ENCODE data around the gene VAV3.

The VAV3 gene

DNA sequence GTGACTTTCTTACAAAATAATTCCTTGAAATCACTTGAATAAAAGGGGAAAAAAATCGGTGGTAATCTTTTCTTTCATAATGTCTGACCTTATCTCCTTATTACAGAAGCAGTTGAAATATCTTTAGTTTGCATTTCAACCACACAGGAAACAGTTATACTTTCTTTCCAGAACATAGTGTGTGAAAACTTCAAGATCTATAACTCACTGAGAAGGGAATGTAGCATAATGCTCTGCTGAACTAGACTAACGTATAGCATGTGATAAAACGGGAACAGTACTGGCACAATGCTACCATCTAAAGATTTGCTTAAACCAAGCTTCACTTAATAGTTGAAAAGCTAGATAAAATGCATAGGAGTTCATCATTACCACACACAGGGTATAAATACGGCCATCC is 45.0 kb downstream of the VAV3 start:
- H3K27me3 ChIP-seq (ENCODE audit: insufficient read depth, low read length), result no peaks in the 10 kb centered on the region; the same call in 1 of the 2 replicates
- no peaks in the 10 kb centered on the region for H3K79me2 ChIP-seq (ENCODE audit: control insufficient read depth, insufficient read depth, low read length, unreplicated experiment)
- H2AFZ ChIP-seq (ENCODE audit: low read length, unreplicated experiment), result no peak overlapping the region
- no peak overlapping the region for H3K27ac ChIP-seq (ENCODE audit: low read depth, low read length)
- H3K4me3 ChIP-seq (ENCODE audit: low read depth, low read length), result no peak overlapping the region
- H3K4me1 ChIP-seq (ENCODE audit: control insufficient read depth, insufficient read depth, low read length, unreplicated experiment), result no peaks in the 10 kb centered on the region
- no peaks in the 10 kb centered on the region for H3K36me3 ChIP-seq (ENCODE audit: insufficient read depth, low read length)

DNA sequence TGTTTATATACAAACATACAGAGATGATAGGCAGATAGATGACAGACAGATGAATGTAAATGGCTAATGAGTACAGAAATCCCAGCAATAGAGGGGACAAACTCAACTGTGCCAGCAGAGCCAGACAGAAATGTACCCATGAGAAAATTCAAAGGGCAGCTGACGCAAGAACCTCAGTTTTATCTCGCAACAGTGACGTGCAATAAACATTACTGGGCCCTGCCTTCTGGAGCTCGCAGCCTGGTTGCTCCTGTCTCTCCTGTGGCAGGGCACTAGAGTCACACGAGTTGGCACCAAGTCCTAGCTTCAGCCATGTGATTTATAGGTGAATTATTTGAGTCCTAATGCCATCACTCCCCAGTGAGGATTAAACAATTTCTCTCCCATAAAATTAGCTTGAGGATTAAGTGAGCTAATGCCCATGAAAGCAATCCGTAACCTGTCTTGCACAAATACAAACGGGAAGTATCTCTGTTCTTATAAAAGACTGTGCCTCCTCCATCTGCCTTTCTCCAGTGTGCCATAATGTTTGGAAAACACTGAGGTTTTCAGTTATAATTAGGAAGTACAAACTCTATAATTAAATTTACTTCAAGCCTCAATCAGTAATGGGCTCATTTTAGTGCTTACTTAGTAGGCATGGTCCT is 50.7 kb downstream of the VAV3 start:
- Histone ChIP-seq H3K36me3 (ENCODE audit: insufficient read depth, low read length) (no peaks in the 10 kb centered on the region), H3K4me3 (ENCODE audit: low read depth, low read length) (no peak overlapping the region), H3K27me3 (ENCODE audit: insufficient read depth, low read length) (no peaks in the 10 kb centered on the region; the same call in 1 of the 2 replicates), H3K79me2 (ENCODE audit: control insufficient read depth, insufficient read depth, low read length, unreplicated experiment) (no peaks in the 10 kb centered on the region), H2AFZ (ENCODE audit: low read length, unreplicated experiment) (no peak overlapping the region), H3K4me1 (ENCODE audit: control insufficient read depth, insufficient read depth, low read length, unreplicated experiment) (no peaks in the 10 kb centered on the region), H3K27ac (ENCODE audit: low read depth, low read length) (no peak overlapping the region)

DNA sequence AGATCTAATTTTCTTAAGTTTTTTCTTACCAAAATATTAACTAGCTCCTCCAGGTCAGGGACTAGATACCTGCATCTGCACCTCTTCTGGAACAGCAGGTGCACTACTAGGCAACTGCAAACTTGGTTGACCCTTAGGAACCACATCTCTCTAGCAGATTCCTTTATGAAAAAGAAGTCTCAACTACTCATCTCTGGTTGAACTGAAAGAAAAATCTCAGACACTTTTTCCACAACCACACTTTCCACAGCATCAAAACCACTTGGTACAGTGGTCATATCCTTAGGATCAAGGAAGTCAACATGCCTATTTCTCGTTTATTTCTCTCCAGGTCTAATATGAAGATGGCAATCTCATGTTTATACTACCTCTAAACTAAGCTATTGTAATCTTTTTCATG is 52.3 kb downstream of the VAV3 start:
- no peaks in the 10 kb centered on the region for H3K79me2 ChIP-seq (ENCODE audit: control insufficient read depth, insufficient read depth, low read length, unreplicated experiment)
- no peak overlapping the region for H2AFZ ChIP-seq (ENCODE audit: low read length, unreplicated experiment)
- peaks cover 4% of the 10 kb centered on the region; the same call in 1 of the 2 replicates for H3K27me3 ChIP-seq (ENCODE audit: insufficient read depth, low read length)
- no peaks in the 10 kb centered on the region for H3K36me3 ChIP-seq (ENCODE audit: insufficient read depth, low read length)
- H3K4me1 ChIP-seq (ENCODE audit: control insufficient read depth, insufficient read depth, low read length, unreplicated experiment), result no peaks in the 10 kb centered on the region
- H3K27ac ChIP-seq (ENCODE audit: low read depth, low read length), result no peak overlapping the region
- H3K4me3 ChIP-seq (ENCODE audit: low read depth, low read length), result no peak overlapping the region

DNA sequence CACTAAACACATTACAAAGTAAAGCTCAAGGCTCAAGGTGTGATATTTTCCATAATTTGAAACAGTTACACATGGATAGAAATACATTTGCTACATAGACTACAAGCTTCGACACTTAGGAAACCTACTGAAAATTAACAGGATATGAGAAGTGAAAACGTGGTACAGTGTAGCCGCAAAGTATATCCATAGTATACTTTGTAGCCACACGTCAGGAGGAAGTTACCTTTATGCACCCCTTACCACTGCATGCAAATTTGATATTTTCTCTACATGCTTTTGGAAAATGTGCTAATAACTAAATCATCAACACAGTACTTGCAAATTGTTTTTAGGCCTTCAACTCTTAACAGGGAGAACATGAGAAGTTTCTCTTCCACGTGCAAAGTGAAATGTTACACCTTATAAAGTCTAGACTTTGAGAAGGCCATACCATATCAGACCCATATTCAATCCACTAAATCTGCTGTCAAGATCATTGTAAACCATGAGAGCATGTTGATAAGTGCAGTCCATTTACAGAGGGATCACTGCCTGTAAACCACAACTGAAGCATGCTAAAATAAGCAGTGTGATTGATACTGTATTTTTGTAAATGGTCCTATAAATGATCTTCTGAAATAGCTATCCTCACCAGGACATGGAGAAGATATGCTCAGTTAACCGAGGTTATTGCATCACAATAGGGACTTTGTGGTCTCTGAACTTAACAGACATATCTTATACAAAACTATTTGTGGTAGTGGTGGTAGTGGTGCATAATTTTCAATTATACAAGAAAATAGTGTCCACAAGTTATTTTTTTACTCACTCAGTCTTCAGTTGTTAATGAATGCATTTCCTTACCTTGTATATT is 64.7 kb downstream of the VAV3 start:
- Histone ChIP-seq H3K27ac (ENCODE audit: low read depth, low read length) (no peak overlapping the region), H3K79me2 (ENCODE audit: control insufficient read depth, insufficient read depth, low read length, unreplicated experiment) (no peaks in the 10 kb centered on the region), H3K36me3 (ENCODE audit: insufficient read depth, low read length) (no peaks in the 10 kb centered on the region), H3K4me3 (ENCODE audit: low read depth, low read length) (no peak overlapping the region), H3K4me1 (ENCODE audit: control insufficient read depth, insufficient read depth, low read length, unreplicated experiment) (no peaks in the 10 kb centered on the region), H2AFZ (ENCODE audit: low read length, unreplicated experiment) (no peak overlapping the region), H3K27me3 (ENCODE audit: insufficient read depth, low read length) (peaks cover 17% of the 10 kb centered on the region)

DNA sequence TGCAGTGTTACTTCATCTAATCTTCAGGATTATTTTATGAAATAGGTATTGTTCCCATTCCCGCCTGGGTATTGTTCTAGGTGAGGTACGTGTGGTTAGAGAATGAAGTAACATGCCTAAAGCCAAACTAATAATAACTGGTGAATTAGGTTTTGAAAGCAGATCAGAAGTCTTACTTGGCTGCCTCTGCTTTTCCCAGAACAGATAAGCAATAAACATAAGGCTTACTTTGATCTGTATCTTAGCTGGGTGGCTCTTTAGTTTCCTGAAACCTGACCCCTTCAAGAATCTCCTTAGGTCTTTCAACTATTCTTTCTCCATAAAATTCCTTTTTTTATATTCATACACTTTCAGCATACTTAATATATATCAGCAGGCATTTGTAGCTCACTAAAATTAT is 65.3 kb downstream of the VAV3 start:
- no peak overlapping the region for H3K4me3 ChIP-seq (ENCODE audit: low read depth, low read length)
- no peaks in the 10 kb centered on the region for H3K79me2 ChIP-seq (ENCODE audit: control insufficient read depth, insufficient read depth, low read length, unreplicated experiment)
- no peak overlapping the region for H2AFZ ChIP-seq (ENCODE audit: low read length, unreplicated experiment)
- no peaks in the 10 kb centered on the region for H3K36me3 ChIP-seq (ENCODE audit: insufficient read depth, low read length)
- H3K27me3 ChIP-seq (ENCODE audit: insufficient read depth, low read length), result peaks cover 17% of the 10 kb centered on the region
- H3K27ac ChIP-seq (ENCODE audit: low read depth, low read length), result no peak overlapping the region
- no peaks in the 10 kb centered on the region for H3K4me1 ChIP-seq (ENCODE audit: control insufficient read depth, insufficient read depth, low read length, unreplicated experiment)

DNA sequence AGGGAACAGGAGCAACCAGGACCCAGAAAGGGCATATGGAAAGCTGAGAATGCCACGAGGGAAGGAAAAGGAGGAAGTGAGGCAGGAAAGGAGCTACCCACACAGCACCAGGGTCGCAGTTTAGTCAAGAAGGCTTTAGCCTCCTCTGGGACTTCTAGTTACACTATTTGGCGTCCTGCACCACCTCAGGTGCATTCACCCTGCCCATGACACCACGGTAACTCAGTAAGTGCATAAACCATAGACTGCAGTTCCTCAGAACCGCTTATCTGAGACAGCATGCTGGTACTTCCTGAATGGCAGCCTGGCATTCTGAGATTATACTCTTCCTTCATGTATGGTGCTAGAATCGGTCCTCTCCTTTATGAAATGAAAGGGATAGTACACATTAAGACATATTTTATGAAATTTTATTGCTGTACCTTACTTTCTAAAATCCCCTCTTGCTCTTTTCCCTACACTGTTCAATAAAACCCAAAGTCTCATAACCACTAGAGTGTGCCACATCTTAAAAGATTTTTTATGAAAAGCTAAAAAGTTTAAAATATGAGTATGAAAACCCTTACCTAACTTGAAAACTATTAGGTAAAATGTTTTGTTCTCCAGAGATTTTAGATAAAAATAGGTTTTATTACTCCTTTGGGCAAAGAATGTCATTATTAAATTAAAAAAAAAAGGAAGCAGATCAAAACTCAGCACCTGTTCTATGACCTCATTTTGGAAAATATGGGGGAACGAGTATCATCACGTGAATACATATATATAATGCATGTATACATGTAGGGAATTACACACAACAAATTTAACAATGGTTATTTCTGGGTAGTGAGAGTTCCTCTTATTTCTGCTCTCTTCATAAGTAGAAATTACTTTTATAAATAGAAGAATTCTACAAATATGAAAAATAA is 67.3 kb downstream of the VAV3 start:
- H3K4me1 ChIP-seq (ENCODE audit: control insufficient read depth, insufficient read depth, low read length, unreplicated experiment), result no peaks in the 10 kb centered on the region
- H3K79me2 ChIP-seq (ENCODE audit: control insufficient read depth, insufficient read depth, low read length, unreplicated experiment), result no peaks in the 10 kb centered on the region
- no peak overlapping the region for H3K27ac ChIP-seq (ENCODE audit: low read depth, low read length)
- no peak overlapping the region for H2AFZ ChIP-seq (ENCODE audit: low read length, unreplicated experiment)
- H3K27me3 ChIP-seq (ENCODE audit: insufficient read depth, low read length), result peaks cover 6% of the 10 kb centered on the region; the same call in 1 of the 2 replicates
- no peak overlapping the region for H3K4me3 ChIP-seq (ENCODE audit: low read depth, low read length)
- H3K36me3 ChIP-seq (ENCODE audit: insufficient read depth, low read length), result no peaks in the 10 kb centered on the region

DNA sequence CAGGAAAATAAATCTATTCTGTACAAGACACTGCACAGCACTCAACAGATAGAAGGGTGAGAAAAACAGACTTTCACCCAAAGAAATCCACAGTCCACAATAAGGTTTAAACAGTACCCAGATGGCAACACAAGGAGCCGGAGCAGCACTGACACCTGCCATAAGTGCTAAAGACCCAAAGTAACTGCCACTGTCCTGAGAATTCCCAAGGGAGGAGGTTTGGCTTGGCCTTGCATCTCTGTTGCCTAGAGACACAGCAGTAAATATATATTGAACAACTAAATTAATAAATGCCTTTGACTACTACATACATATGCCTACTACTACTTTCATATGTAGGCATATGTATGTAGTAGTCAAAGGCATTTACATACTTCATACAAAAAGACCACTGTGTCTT is 68.0 kb downstream of the VAV3 start:
- peaks cover 6% of the 10 kb centered on the region; the same call in 1 of the 2 replicates for H3K27me3 ChIP-seq (ENCODE audit: insufficient read depth, low read length)
- no peak overlapping the region for H2AFZ ChIP-seq (ENCODE audit: low read length, unreplicated experiment)
- H3K4me1 ChIP-seq (ENCODE audit: control insufficient read depth, insufficient read depth, low read length, unreplicated experiment), result no peaks in the 10 kb centered on the region
- H3K36me3 ChIP-seq (ENCODE audit: insufficient read depth, low read length), result no peaks in the 10 kb centered on the region
- H3K79me2 ChIP-seq (ENCODE audit: control insufficient read depth, insufficient read depth, low read length, unreplicated experiment), result no peaks in the 10 kb centered on the region
- no peak overlapping the region for H3K27ac ChIP-seq (ENCODE audit: low read depth, low read length)
- no peak overlapping the region for H3K4me3 ChIP-seq (ENCODE audit: low read depth, low read length)

DNA sequence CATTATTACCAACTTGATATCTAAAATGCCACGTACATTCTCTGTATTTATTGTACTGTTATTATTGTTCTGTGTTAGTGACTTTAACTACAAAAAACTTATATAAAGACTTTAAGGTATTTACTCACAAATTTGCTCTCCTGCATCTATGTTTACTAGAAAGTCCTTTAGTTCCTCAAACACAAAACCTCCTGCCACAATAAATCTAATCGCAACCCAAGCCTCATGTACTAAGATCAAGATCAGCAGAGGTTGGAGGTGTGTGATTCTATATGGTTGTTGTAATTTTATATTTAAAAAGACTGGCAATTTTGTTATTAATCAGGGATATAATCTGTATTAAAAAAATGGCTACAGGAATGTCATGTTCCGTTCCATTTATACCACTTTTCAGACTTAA is 68.6 kb downstream of the VAV3 start:
- Histone ChIP-seq H3K36me3 (ENCODE audit: insufficient read depth, low read length) (no peaks in the 10 kb centered on the region), H3K4me1 (ENCODE audit: control insufficient read depth, insufficient read depth, low read length, unreplicated experiment) (no peaks in the 10 kb centered on the region), H3K27ac (ENCODE audit: low read depth, low read length) (no peak overlapping the region), H3K4me3 (ENCODE audit: low read depth, low read length) (no peak overlapping the region), H3K27me3 (ENCODE audit: insufficient read depth, low read length) (peaks cover 6% of the 10 kb centered on the region; the same call in 1 of the 2 replicates), H3K79me2 (ENCODE audit: control insufficient read depth, insufficient read depth, low read length, unreplicated experiment) (no peaks in the 10 kb centered on the region), H2AFZ (ENCODE audit: low read length, unreplicated experiment) (no peak overlapping the region)

DNA sequence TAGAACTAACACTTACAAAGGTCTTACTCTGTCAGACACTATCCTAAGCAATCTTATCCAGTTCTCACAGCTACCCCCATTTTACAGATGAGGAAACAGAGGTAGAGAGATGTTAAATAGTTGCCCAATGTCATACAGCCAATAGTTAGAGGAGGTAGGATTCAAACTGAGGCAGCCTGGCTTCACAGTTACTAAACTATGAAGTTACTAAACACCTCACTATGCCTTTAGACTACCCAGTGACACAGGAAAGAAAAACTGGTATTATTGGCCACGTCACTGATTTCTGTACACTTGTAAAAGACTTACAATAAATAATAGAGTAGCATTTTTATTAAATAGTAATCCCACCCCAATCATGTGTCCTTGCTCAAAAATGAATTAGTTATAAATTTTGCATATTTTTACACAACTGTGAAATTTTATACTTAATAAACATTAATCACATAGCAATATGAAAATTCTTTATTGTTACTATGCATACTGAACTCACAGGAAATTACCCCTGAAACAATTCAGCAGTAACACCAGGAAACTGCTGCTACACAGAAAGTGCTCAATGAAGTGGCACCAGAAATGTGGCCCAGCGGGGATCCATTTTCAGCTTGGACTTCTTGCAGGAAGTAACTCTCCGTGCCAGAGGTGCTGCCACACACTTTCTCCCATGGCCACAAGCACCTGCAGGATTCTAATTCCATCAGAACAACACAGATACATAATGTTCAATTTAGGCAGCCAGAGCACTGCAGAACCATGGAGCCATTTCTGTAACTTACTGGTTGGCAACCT is 69.4 kb downstream of the VAV3 start:
- Histone ChIP-seq H3K27me3 (ENCODE audit: insufficient read depth, low read length) (peaks cover 6% of the 10 kb centered on the region; the same call in 1 of the 2 replicates), H3K4me1 (ENCODE audit: control insufficient read depth, insufficient read depth, low read length, unreplicated experiment) (no peaks in the 10 kb centered on the region), H3K36me3 (ENCODE audit: insufficient read depth, low read length) (no peaks in the 10 kb centered on the region), H3K4me3 (ENCODE audit: low read depth, low read length) (no peak overlapping the region), H3K79me2 (ENCODE audit: control insufficient read depth, insufficient read depth, low read length, unreplicated experiment) (no peaks in the 10 kb centered on the region), H3K27ac (ENCODE audit: low read depth, low read length) (no peak overlapping the region), H2AFZ (ENCODE audit: low read length, unreplicated experiment) (no peak overlapping the region)

DNA sequence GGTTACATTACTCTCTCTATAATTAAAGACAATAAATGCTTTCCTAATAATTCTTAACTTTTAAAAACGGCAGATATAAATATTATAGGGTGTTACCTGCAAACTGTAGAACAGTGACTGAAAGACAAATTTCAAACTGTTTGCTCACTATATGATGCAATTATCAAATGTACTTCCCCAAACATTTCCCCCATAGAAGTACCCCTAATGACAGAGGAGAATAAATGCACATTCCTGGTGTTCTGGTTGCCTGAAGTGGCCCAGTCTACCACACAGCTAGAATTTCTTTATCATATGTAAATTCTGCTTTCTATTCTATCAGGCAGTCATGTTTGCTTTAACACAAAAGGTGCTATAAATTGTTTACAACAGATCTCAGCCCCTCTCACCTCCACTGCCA is 70.4 kb downstream of the VAV3 start:
- H3K27me3 ChIP-seq (ENCODE audit: insufficient read depth, low read length), result peaks cover 6% of the 10 kb centered on the region; the same call in 1 of the 2 replicates

More for the DNA sequence above, 70.4 kb downstream of the VAV3 start:
- Histone ChIP-seq H3K27ac (ENCODE audit: low read depth, low read length) (no peak overlapping the region), H3K36me3 (ENCODE audit: insufficient read depth, low read length) (no peaks in the 10 kb centered on the region), H3K4me3 (ENCODE audit: low read depth, low read length) (no peak overlapping the region), H3K4me1 (ENCODE audit: control insufficient read depth, insufficient read depth, low read length, unreplicated experiment) (no peaks in the 10 kb centered on the region), H2AFZ (ENCODE audit: low read length, unreplicated experiment) (no peak overlapping the region), H3K79me2 (ENCODE audit: control insufficient read depth, insufficient read depth, low read length, unreplicated experiment) (no peaks in the 10 kb centered on the region)
